PC-3 (cell line): ENCODE results near the gene MLLT10. TPM values are rescaled to one million over a fixed set of nuclear protein-coding genes. Genes with fewer than 3 reads are reported as not detected.

Source experiments
- ATAC-seq: fragments of 200-7000 bp; cut with Tn5 transposase; 2 replicates; pipeline ENCODE4 v1.9.1; 2020; ENCODE audit warnings: mild to moderate bottlenecking, moderate library complexity
- BruUV-seq: library from RNA; stranded (reverse); fragments of 400-500 nt; replicated peaks from 2 replicates; lab custom pipeline; 2021; lab: Mats Ljungman, UMichigan
- CTCF ChIA-PET: fragments of 300-600 bp; sonication (Branson Sonifier 250); formaldehyde crosslinking; loops from one replicate; lab custom pipeline; 2022; ENCODE audit warnings: antibody characterized with exemption; lab: Charles Lee
- POLR2A ChIA-PET: fragments of 300-600 bp; sonication (Branson Sonifier 250); formaldehyde crosslinking; loops from one replicate; lab custom pipeline; 2022; ENCODE audit warnings: antibody characterized with exemption; ENCODE audit not compliant: unreplicated experiment; lab: Charles Lee
- DNase-seq: peaks from one replicate; pipeline ENCODE4 v3.0.0-alpha.2; 2015
- H2AFZ ChIP-seq: fragments of 300-600 bp; sonication (generic); 2 replicates; pipeline ENCODE4 v1.6.0; 2016; ENCODE audit warnings: antibody characterized with exemption, low read length
- H3F3A ChIP-seq: fragments of 300-600 bp; sonication (generic); one replicate; pipeline ENCODE4 v1.6.0; 2017; ENCODE audit warnings: antibody characterized with exemption, low read length, control low read depth, mild to moderate bottlenecking; ENCODE audit not compliant: unreplicated experiment
- H3K27ac ChIP-seq: fragments of 300-600 bp; sonication (generic); 2 replicates; pipeline ENCODE4 v1.5.1; 2016; ENCODE audit warnings: mild to moderate bottlenecking, low read length
- H3K27me3 ChIP-seq: fragments of 300-600 bp; sonication (generic); 2 replicates; pipeline ENCODE4 v1.6.1; 2016; ENCODE audit warnings: low read length, mixed read lengths
- H3K36me3 ChIP-seq: fragments of 300-600 bp; sonication (generic); 2 replicates; pipeline ENCODE4 v1.6.1; 2016; ENCODE audit warnings: low read depth, mixed run types, low read length, mixed read lengths
- H3K4me1 ChIP-seq: fragments of 300-600 bp; sonication (generic); 2 replicates; pipeline ENCODE4 v1.5.1; 2016; ENCODE audit warnings: low read length; ENCODE audit not compliant: insufficient read depth
- H3K4me2 ChIP-seq: fragments of 300-600 bp; sonication (generic); 2 replicates; pipeline ENCODE4 v1.6.0; 2016; ENCODE audit warnings: low read length
- H3K4me3 ChIP-seq: fragments of 300-600 bp; sonication (generic); 2 replicates; pipeline ENCODE4 v1.5.1; 2016; ENCODE audit warnings: mild to moderate bottlenecking, low read length, mixed read lengths
- H3K79me2 ChIP-seq: fragments of 300-600 bp; sonication (generic); 2 replicates; pipeline ENCODE4 v1.6.1; 2017; ENCODE audit warnings: low read length, mixed read lengths
- H3K9ac ChIP-seq: fragments of 300-600 bp; sonication (generic); 2 replicates; pipeline ENCODE4 v1.6.0; 2016; ENCODE audit warnings: mild to moderate bottlenecking, low read length
- H3K9me2 ChIP-seq: fragments of 300-600 bp; sonication (generic); replicated peaks from 2 replicates; pipeline ENCODE4 v1.6.1; 2016; ENCODE audit warnings: mixed run types, low read length, mixed read lengths
- H3K9me3 ChIP-seq: fragments of 300-600 bp; sonication (generic); 2 replicates; pipeline ENCODE4 v1.6.1; 2016; ENCODE audit warnings: low read length, mixed read lengths
- H4K20me1 ChIP-seq: fragments of 300-600 bp; sonication (generic); 2 replicates; pipeline ENCODE4 v1.6.1; 2016; ENCODE audit warnings: low read length, mixed read lengths
- EZH2 ChIP-seq: fragments of 300-600 bp; sonication (generic); IDR thresholded peaks from one replicate; pipeline ENCODE4 v1.6.1; 2017; ENCODE audit warnings: antibody characterized with exemption, mild to moderate bottlenecking, low read length; ENCODE audit not compliant: unreplicated experiment
- EZH2phosphoT487 ChIP-seq: fragments of 300-600 bp; sonication (generic); IDR thresholded peaks from 2 replicates; pipeline ENCODE4 v1.6.1; 2018; ENCODE audit warnings: mild to moderate bottlenecking, antibody characterized with exemption, low read length, borderline replicate concordance
- intact Hi-C: fragments of 100-400 bp; cut with micrococcal nuclease; formaldehyde crosslinking; loops from 2 replicates; pipeline ENCODE4 v1.9.0; 2023
- total RNA-seq: library from RNA; depleted of rRNA; stranded (reverse); fragments of >200 nt; gene quantifications from 2 replicates; pipeline ENCODE4 v1.2.3, GENCODE V29; 2014
- TF ChIP-seq, protein P1 (sequence below): fragments of 300-600 bp; sonication (generic); conservative IDR thresholded peaks from 2 replicates; pipeline ENCODE4 v1.5.1; 2017; ENCODE audit warnings: antibody characterized with exemption, low read depth, mild to moderate bottlenecking, low read length

Gene MLLT10
- total RNA-seq, 1 experiment from 2014 or later, result 32.5 TPM

DNA sequence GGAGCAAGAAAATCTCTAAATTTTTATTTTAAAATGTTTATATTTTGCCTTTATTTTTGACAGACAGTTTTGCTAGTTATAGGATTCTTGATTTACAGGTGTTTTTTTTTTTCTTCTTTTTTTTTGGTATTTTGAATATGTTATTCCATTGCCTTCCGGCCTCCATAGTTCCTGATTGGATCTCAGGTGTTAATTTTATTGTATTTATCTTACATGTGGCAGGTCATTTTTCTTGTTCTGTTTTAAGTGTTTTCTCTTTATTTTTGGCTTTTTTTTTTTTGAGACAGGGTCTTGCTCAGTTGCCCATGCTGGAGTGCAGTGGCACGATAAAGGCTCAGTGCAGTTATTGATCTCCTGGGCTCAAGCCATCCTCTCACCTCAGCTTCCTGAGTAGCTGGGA is 73.9 kb downstream of the MLLT10 start:
- DNase-seq (no peak), ATAC-seq (no peak)
- H3K9me3 ChIP-seq, result no peaks in the 10 kb centered on the region
- H3K9me2 ChIP-seq, result no peaks in the 10 kb centered on the region
- H3K27me3 ChIP-seq, result no peaks in the 10 kb centered on the region
- no peaks in the 10 kb centered on the region for H3F3A ChIP-seq
- TF ChIP-seq EZH2 (no peak), EZH2phosphoT487 (no peak)
- TF ChIP-seq, protein P1, sequence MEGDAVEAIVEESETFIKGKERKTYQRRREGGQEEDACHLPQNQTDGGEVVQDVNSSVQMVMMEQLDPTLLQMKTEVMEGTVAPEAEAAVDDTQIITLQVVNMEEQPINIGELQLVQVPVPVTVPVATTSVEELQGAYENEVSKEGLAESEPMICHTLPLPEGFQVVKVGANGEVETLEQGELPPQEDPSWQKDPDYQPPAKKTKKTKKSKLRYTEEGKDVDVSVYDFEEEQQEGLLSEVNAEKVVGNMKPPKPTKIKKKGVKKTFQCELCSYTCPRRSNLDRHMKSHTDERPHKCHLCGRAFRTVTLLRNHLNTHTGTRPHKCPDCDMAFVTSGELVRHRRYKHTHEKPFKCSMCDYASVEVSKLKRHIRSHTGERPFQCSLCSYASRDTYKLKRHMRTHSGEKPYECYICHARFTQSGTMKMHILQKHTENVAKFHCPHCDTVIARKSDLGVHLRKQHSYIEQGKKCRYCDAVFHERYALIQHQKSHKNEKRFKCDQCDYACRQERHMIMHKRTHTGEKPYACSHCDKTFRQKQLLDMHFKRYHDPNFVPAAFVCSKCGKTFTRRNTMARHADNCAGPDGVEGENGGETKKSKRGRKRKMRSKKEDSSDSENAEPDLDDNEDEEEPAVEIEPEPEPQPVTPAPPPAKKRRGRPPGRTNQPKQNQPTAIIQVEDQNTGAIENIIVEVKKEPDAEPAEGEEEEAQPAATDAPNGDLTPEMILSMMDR, result no peak
- no TSS peak for BruUV-seq
- no peak overlapping the region for H3K4me2 ChIP-seq
- ChIA-PET CTCF (no interaction called here), POLR2A (no interaction called here)
- H4K20me1 ChIP-seq, result no peaks in the 10 kb centered on the region
- no peaks in the 10 kb centered on the region; the same call in none of the 2 replicates for H3K36me3 ChIP-seq
- H3K79me2 ChIP-seq, result 0 out of 2 replicates have a peak, but pooled peaks cover 14% of the 10 kb centered on the region
- no peak overlapping the region for H3K27ac ChIP-seq
- no peak overlapping the region for H3K4me3 ChIP-seq
- intact Hi-C loops, result no loop called here
- no peaks in the 10 kb centered on the region for H3K4me1 ChIP-seq
- H2AFZ ChIP-seq, result no peak overlapping the region
- no peak overlapping the region for H3K9ac ChIP-seq

DNA sequence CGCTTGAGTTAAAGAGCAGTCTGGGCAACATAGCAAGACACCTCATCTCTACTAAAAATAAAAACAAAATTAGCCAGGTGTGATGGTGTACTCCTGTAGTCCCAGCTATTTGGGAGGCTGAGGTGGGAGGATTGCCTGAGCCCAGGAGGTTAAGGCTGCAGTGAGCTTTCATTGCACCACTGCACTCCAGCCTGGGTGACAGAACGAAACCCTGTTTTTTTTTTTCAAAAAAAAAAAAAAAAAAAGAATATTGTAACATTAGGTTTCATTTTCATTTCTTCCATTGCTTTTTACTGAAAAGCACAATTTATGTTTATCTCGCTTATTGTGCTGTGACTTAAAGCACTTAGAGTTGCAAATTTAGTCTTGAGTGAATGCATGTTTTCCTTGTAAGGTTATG is 80.0 kb downstream of the MLLT10 start:
- Histone ChIP-seq H3K36me3 (no peaks in the 10 kb centered on the region), H2AFZ (no peak overlapping the region), H3K27ac (no peak overlapping the region), H4K20me1 (no peaks in the 10 kb centered on the region), H3K9me3 (no peaks in the 10 kb centered on the region), H3K9ac (no peak overlapping the region), H3K9me2 (no peaks in the 10 kb centered on the region), H3F3A (no peaks in the 10 kb centered on the region), H3K4me3 (no peak overlapping the region), H3K27me3 (no peaks in the 10 kb centered on the region), H3K79me2 (0 out of 2 replicates have a peak, but pooled peaks cover 14% of the 10 kb centered on the region), H3K4me2 (no peak overlapping the region), H3K4me1 (no peaks in the 10 kb centered on the region)
- DNase-seq (no peak), ATAC-seq (no peak)
- CTCF ChIA-PET, result no interaction called here
- intact Hi-C loops, result no loop called here
- POLR2A ChIA-PET, result no interaction called here
- no peak for TF ChIP-seq EZH2phosphoT487
- TF ChIP-seq EZH2, result no peak
- TF ChIP-seq, protein P1, result no peak
- BruUV-seq, result no TSS peak

DNA sequence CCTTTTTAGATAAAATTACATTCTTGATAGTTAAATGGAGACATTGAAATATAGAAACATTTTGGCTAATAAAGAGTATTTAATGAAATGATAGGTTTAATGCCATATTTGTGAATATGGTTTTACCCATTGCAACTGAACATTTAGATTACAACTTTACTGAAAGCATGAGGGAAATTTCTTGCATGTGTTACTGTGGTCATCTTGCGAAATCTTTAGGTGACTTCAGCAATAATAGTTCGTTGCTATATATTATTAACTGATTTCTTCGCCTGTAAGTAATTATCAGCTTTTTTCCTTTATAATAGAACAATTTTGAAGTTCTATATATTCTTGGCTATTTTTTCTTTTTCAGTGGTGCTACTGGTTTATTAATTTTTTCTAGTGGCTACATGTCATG is 83.2 kb downstream of the MLLT10 start:
- BruUV-seq, result no TSS peak
- Histone ChIP-seq H3K27ac (no peak overlapping the region), H4K20me1 (no peaks in the 10 kb centered on the region), H2AFZ (no peak overlapping the region), H3K4me2 (no peak overlapping the region), H3K36me3 (no peaks in the 10 kb centered on the region), H3K9me2 (no peaks in the 10 kb centered on the region), H3K4me1 (no peaks in the 10 kb centered on the region), H3K9me3 (no peaks in the 10 kb centered on the region), H3K9ac (no peak overlapping the region), H3F3A (no peaks in the 10 kb centered on the region), H3K27me3 (no peaks in the 10 kb centered on the region), H3K79me2 (no peaks in the 10 kb centered on the region), H3K4me3 (no peak overlapping the region)
- intact Hi-C loops, result no loop called here
- POLR2A ChIA-PET, result no interaction called here
- CTCF ChIA-PET, result no interaction called here
- DNase-seq (no peak), ATAC-seq (no peak)
- no peak for TF ChIP-seq EZH2phosphoT487
